ENCODE measurements around the gene MED25.
"Not testable (repeated sequence)": the region's sequence is repeated elsewhere in the genome, so short reads cannot be mapped to it uniquely, and the experiment has no call there.

The MED25 gene

DNA sequence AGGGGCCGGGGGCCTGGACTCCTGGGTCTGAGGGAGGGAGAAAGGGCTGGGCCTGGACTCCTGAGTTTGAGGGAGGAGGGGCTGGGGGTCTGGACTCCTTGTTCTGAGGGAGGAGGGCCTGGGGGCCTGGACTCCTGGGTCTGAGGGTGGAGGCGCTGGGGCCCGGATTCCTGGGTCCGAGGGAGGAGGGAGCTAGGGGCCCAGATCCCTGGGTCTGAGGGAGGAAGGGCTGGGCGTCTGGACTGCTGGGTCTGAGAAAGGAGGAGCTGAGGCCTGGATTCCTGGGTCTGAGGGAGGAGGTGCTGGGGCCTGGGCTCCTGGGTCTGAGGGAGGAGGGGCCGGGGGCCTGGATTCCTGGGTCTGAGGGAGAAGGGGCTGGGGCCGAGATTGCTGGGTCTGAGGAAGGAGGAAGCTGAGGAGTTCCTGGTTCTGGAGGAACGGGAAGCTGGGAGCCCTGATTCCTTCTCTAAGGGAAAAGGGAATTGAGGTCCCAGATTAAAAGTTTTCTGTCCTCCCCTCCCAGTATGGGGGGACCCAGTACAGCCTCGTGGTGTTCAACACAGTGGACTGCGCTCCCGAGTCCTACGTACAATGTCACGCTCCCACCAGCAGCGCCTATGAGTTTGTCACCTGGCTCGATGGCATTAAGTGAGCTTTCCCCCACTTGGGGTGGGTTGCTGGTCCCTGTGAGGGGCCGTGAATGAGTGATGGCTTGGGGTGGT is 721 bp downstream of the MED25 start:
- DNase-seq (ENCODE audit: low spot score) = no peak
- TF ChIP-seq CTCF (IDR thresholded peaks at IDR 0.05; ENCODE audit: extremely low read depth, missing control alignments) = no peak

DNA sequence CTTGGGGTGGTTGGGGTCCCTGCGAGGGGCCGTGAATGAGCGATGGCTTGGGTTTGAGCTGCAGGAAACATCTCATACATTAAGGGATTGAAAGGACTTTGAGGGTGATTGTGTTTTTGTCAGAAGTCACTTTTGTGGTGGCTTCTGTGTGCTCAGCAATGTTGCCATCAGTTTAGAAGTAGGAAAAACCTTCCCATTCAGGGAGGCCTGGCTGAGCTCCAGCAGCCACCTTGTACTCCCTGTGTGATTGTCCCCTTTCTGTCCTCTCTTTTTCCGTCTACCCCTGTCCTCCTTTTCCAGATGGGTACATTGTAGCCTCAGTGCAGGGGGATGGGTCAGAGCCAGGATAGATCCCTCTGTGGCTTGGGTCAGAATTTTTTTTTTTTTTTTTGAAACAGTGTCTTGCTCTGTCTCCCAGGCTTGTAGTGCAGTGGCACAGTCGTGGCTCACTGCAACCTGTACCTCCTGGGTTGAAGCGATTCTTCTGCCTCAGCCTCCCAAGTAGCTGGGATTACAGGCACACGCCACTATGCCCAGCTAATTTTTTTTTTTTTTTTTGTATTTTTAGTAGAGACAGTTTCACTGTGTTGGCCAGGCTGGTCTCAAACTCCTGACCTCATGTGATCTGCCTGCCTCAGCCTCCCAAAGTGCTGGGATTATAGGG is 1.5 kb downstream of the MED25 start:
- DNase-seq (ENCODE audit: low spot score) = not testable (repeated sequence)

GRCh38 chr19:49820125-49820524 is 2.0 kb downstream of the MED25 start:
- no peak for DNase-seq (ENCODE audit: low spot score)
- no peak for TF ChIP-seq CTCF (IDR thresholded peaks at IDR 0.05; ENCODE audit: extremely low read depth, missing control alignments)

DNA sequence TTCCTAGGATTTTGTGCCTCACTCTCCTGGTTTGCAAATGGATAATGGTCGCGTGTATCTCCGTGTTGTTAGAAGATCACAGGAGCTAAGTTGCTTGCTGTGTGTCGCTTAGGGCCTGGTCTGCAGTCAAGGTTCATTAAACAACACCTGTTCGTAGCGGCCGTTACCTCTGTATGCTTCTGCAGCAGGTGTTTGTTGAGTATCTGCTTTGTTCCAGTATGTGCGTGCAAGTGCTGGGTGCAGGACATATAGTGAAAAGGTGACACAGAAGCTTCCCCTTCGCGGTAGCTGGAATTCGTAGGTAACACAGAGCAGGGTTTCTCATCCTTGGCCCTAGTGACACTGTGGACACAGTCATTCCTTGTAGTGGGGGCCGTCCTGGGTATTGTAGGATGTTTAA is 5.4 kb downstream of the MED25 start:
- DNase-seq (ENCODE audit: low spot score) = no peak

DNA sequence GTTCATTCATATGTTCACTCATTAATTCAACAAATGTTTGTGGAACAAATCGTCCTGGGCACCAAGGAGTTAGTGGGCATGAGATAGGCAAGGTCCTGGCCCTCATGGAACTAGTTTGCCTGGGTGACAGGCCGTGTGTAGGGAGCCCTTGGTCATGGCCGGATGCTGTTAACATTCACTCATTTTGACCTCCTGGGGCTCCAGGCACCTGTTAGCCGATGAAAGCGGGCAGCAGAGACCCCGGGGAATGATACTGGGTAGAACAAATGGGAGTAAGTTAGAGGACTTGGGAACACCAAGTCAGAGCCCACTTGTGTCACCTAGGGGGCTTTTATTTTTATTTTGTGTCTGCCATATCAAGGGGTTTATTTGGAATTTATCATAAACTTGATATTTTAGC is 6.6 kb downstream of the MED25 start:
- no peak for DNase-seq (ENCODE audit: low spot score)
- no peak for TF ChIP-seq CTCF (IDR thresholded peaks at IDR 0.05; ENCODE audit: extremely low read depth, missing control alignments)

More for the DNA sequence above, 5.4 kb downstream of the MED25 start:
- no peak for TF ChIP-seq CTCF (IDR thresholded peaks at IDR 0.05; ENCODE audit: extremely low read depth, missing control alignments)

DNA sequence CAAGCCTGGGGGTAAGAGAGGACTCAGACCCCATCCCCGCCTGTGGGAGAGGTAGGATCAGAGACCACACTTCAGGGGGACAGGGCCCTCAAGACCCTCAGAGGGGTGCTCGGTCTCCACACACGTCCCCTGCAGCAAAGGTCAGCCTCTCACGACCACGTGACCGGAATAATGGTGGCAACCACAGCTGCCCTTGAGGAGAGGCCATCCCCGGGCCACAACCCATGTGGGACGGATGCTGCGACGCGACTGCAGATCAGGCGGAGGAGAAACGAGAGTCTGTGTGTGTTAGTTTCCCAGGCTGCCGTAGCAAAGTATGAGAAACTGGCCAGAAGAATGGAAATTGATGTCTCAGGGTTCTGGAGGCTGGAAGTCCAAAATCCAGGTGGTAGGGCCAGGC is 8.9 kb downstream of the MED25 start:
- TF ChIP-seq CTCF (IDR thresholded peaks at IDR 0.05; ENCODE audit: extremely low read depth, missing control alignments) = no peak
- no peak for DNase-seq (ENCODE audit: low spot score)

- no peak for TF ChIP-seq CTCF (IDR thresholded peaks at IDR 0.05; ENCODE audit: extremely low read depth, missing control alignments)
- no peak for DNase-seq (ENCODE audit: low spot score)
Observed at GRCh38 chr19:49829200-49829599, 11.1 kb downstream of the MED25 start.

- TF ChIP-seq CTCF (IDR thresholded peaks at IDR 0.05; ENCODE audit: extremely low read depth, missing control alignments) = no peak
- DNase-seq (ENCODE audit: low spot score) = no peak
Observed at GRCh38 chr19:49829721-49830120, 11.6 kb downstream of the MED25 start.
